GM12864 (cell line): ENCODE data around the gene SETD1A.

Experiments used
- DNase-seq: peaks from one replicate; pipeline ENCODE4 v3.0.0-alpha.2; 2011; ENCODE audit warnings: low read depth
- H3K4me3 ChIP-seq: 2 replicates; pipeline ENCODE4 v1.5.1; 2011; ENCODE audit warnings: mild to moderate bottlenecking, low read depth, low read length, control low read depth
- CTCF ChIP-seq: IDR thresholded peaks from 2 replicates; pipeline ENCODE4 v1.5.1; 2011; ENCODE audit warnings: low read depth, mild to moderate bottlenecking, moderate library complexity, low read length, control low read depth, inconsistent platforms; ENCODE audit errors: missing control alignments

The SETD1A gene

GRCh38 chr16:30942426-30942806 lies 15.1 kb upstream of the SETD1A start:
- no peak for DNase-seq
- H3K4me3 ChIP-seq, result no peak overlapping the region
- no peak for TF ChIP-seq CTCF

DNA sequence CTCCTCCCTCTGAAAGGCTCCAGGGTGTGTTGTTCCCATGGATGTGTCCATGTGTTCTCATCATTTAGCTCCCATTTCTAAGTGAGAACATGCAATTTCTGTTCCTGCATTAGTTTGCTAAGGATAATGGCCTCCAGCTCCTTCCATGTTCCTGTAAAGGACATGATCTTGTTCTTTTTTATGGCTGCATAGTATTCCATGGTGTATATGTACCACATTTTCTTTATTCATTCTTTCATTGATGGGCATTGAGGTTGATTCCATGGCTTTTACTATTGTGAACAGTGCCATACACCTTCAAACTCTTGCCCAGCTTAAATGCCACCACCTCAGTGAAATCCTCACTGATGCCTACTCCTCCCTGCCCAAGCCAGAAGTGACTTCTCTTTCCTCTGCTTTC lies 13.2 kb upstream of the SETD1A start:
- TF ChIP-seq CTCF, result no peak
- DNase-seq, result no peak

GRCh38 chr16:30946671-30947540 lies 10.6 kb upstream of the SETD1A start:
- H3K4me3 ChIP-seq, result no peak overlapping the region
- no peak for TF ChIP-seq CTCF
- no peak for DNase-seq

More for the DNA sequence above, 13.2 kb upstream of the SETD1A start:
- no peak overlapping the region for H3K4me3 ChIP-seq

DNA sequence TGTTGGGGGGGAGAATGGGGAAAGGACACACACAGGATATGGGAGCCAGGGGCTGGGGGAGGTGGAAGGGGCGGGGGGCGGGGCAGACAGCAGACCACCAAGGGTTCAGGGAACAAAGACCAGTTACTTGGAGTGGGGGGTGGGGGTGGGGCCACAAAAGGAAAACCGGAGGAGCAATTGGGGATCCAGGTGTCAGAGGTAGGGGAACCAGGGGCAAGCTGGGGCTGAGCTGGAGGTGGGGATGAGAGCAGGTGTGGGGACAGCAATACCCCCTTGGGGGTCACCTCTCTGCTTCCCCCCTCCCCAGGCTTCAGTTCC lies 10.1 kb upstream of the SETD1A start:
- TF ChIP-seq CTCF, result no peak
- H3K4me3 ChIP-seq, result no peak overlapping the region
- DNase-seq, result no peak

DNA sequence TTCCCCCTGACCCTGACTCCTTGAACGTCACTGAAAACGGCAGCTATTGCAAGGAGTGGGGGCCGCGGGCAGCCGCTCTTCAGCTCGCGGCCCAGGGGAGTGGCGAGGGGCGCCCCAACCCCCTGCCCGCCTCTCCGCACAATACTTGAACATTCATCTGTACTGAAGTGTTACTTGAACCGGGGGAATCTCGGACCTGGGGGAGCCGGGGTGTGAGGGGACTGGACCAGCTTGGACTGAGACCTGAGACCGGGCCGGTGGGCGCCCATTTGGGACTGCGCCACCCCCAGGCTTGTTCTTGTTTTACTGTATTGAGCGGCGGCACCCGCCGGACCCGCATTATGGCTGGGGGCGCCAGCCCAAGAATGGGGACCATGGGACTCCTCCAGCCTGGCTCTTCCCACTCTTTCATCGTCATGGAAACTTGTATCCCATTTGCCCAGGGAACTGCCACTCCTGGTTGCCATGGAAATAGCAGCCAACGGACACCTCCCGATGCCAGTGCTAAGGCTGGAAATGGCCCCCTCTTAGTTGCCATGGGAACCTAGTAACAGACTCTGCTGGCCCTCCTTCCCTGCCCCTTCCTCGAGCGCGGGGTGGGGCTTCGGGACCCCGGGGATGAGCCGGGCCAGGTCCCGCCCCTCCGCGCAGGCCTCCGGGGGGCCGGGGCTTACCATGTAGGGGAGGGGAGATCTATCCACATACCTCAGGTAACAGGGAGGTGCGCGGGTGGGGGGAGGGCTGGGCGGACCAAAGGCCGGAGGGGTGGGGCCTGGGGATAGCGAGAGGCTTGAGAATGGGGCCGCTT lies 9.5 kb upstream of the SETD1A start:
- peak overlapping the region; percentile 84 for H3K4me3 ChIP-seq
- no peak for TF ChIP-seq CTCF
- no peak for DNase-seq

DNA sequence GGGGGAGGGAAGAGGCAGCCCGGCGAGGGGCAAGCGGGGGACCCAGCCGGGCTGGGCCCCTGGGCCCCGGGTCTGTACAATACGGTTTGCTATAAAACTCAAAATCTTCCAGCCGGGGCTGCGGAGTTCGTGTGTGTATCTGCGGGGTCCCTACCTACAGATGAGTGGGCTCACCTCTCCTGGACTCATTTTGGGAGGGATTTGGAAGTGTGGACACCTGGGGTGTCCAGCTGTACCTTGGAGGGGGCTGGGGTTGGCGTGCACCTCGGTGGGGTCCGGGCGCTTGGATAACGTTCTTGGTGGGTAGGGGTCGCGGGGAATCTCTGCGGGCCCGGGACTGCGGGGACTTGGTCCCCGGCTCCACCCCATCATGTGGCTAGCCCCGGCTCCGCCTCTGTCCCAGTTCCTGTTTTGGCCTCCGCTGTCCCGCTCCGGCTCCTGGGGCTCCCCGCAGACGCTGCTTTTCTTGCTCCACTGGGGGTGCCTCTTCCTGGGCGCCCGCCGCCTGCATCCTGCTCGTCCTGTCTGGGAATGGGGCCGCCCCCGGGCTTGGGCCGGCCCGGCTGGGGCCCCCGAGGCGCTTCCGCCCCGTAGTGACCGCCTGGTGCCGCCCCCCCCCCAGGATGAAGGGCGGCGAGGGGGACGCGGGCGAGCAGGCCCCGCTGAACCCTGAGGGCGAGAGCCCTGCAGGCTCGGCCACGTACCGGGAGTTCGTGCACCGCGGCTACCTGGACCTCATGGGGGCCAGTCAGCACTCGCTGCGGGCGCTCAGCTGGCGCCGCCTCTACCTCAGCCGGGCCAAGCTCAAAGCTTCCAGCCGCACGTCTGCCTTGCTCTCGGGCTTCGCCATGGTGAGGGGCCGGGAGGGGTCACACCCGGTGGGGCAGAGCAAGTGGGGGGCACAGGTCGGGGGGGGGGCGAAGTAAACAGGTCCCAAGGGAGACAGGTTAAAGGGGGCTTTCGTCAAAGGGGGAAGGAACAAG lies 8.6 kb upstream of the SETD1A start, which contains the start of gene ORAI3:
Gene ORAI3 (plus strand): TSS at position 402 of the 983 bp plus-strand sequence. CDS start 222 bp downstream, at position 624.
- H3K4me3 ChIP-seq, result peak within 1 kb of the TSS; percentile 84
- no peak for TF ChIP-seq CTCF
- no peak for DNase-seq
